AG09319 (cell line): ENCODE results near the gene ANXA5.

ENCODE experiments used
- DNase-seq: peaks from one replicate; pipeline ENCODE4 v3.0.0-alpha.2; 2010; ENCODE audit warnings: low read depth; ENCODE audit errors: extremely low read depth
- TF ChIP-seq, protein P1 (sequence below): IDR thresholded peaks from 2 replicates; pipeline ENCODE4 v1.5.1; 2011; ENCODE audit warnings: low read depth, mild to moderate bottlenecking, inconsistent platforms, low read length, moderate library complexity

The ANXA5 gene

DNA sequence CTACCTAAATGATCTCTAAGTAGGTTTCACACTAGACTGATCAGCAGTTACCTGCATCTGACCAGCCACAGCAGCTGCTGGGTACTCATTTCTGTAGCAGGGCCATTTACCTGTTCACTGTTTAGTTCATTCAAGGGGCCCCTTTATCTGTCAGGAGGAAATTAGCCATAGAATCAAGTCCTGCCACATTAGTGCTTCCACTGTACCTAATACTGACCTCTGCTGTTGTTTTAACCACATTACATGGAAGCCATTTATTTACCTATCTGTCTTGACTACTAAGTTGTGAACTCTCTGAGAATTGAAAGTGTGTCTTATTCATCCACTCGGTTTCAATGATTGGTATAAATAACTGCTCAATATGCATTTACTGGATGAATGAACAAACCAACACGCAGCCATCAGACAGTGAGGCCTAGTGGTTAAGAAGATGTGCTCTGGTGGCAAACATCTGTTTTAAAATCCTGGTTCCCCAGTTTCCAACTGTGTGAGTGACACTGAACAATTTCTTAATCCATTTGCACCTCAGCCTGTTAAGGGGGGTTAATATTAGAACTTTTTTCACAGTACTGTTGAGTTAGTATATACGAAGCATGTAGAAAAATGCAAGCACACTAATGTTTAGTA is 30.0 kb upstream of the ANXA5 start:
- no peak for DNase-seq
- TF ChIP-seq, protein P1, sequence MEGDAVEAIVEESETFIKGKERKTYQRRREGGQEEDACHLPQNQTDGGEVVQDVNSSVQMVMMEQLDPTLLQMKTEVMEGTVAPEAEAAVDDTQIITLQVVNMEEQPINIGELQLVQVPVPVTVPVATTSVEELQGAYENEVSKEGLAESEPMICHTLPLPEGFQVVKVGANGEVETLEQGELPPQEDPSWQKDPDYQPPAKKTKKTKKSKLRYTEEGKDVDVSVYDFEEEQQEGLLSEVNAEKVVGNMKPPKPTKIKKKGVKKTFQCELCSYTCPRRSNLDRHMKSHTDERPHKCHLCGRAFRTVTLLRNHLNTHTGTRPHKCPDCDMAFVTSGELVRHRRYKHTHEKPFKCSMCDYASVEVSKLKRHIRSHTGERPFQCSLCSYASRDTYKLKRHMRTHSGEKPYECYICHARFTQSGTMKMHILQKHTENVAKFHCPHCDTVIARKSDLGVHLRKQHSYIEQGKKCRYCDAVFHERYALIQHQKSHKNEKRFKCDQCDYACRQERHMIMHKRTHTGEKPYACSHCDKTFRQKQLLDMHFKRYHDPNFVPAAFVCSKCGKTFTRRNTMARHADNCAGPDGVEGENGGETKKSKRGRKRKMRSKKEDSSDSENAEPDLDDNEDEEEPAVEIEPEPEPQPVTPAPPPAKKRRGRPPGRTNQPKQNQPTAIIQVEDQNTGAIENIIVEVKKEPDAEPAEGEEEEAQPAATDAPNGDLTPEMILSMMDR, result peak; percentile 69

DNA sequence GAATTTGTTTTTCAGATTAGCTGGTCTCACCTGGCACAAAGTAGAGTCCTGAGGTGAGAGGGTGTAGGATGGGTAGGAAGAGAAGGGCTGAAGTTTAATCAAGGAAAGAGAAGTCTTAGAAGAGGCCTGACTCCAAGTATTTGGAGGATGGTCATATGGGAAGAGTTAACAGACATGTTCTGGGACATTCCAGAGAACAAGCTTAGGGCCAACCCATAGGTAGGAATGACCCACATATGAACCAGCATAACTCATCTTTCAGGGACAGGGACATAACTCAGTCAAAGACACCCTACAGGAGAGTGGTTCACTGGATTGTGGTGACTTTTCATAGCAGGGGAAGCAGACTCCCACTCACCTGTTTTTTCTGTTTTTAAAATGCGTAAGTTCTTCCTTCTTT is 27.9 kb upstream of the ANXA5 start:
- TF ChIP-seq, protein P1, result no peak
- no peak for DNase-seq

DNA sequence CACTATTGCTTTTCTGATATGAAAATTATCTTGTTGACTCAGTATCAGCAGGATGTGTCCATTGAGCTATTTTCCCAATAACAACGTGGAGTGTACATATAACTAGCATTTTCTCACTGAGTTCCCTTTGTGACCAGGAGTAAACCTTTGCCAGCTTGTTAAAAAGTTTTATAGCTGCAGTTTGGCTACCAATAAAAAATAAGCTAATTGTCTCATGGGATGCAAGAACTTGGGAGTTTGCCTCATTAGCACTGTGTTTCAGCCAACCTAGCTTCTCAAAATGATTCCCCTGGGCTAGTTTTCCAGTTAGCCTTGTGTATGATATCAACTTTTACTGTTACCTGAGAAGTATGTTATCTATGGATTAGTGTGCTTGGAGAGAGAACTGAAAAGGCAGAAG is 24.9 kb upstream of the ANXA5 start:
- no peak for DNase-seq
- TF ChIP-seq, protein P1, result no peak

DNA sequence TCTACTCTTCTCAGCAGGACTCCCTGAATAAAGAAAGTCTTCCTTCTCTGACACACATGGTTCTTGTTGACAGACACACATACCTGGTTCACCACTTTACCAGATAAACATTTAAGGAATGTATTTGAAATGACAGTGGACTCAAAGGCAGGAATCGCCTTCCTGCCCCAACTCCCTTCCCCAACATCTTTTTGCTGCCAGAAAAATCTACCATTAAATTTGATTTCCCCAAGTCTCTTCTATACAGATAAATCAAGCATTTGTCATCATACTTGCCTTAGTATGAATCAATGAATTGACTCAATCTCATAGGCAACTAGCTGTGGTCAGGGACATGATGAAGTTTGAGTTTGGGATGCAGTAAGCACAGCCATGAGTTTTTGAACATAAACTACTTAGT is 23.3 kb upstream of the ANXA5 start:
- DNase-seq, result no peak
- TF ChIP-seq, protein P1, result no peak

DNA sequence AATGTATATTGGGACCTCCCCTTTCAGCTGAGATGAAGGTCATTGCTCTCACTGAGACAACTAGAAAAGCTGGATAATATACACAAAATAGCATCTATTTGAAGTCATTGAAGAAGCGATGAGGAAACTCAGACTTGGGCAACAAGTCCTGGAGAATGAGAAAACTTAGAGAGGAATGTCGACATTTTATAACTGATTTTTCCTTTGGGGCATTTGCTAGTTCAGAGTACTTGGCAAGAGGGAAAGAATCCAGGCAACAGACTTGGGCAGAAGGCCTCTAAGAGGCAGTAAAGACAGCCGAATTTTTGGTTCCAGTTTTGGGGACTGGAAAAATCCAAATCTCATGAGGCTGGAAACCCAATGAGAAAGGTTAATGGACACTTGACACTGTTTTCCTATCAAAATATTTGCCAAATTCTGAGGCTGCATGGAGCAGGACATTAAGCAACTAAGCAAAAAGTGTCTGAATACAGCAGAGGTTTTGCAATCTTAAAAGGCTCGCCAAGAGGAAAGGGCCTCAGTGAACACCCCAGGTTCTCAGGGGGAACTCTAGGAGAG is 21.0 kb upstream of the ANXA5 start:
- peak; percentile 39 for DNase-seq
- TF ChIP-seq, protein P1, result no peak

DNA sequence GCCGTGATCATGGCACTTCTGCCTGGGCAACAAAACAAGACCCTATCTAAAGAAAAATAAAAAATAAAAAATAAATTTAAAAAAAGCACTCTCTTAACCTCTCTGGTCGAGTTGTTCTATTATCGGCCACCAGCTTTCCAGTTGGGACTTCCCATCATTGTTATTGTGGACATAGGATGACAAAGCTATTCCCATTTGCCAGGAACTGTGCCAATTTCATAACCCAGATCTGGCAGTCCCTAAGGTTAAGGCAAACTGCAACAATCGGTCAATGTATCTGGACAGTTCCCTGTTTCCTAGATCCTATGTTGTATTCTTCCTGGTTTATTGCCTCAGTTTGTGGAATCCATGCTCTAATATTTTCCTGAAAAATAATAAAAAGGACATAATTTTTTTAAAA is 17.8 kb upstream of the ANXA5 start:
- TF ChIP-seq, protein P1, result no peak

DNA sequence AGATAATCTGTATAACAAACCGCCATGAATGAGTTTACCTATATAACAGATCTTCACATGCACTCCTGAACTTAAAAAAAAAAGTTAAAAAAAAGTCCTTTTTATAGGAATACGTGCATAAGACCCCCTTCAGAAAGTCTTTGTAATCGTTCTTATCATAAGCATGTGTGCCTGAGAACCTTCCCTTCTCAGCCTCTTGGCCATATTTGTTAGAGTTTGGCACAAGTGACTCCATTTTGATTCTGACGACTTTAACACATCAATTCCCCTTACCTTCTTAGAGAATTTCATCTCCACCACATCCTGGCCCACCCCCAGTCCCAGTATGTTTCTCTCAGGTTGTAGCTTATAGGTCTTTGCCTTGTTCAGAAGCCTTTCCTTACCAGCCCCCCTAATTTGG is 16.0 kb upstream of the ANXA5 start:
- DNase-seq, result no peak
- TF ChIP-seq, protein P1, result no peak

More for the DNA sequence above, 17.8 kb upstream of the ANXA5 start:
- DNase-seq, result no peak
